Measurements from ENCODE around the gene RBFA. TPM values are rescaled to one million over a fixed set of nuclear protein-coding genes. Genes with fewer than 3 reads are reported as not detected.
"Not testable (repeated sequence)": the region's sequence is repeated elsewhere in the genome, so short reads cannot be mapped to it uniquely, and the experiment has no call there.

RBFA gene
- total RNA-seq, 2 donors from 2014 or later: 15.8 to 17.4 TPM

- no peak for DNase-seq (ENCODE audit: low spot score)
- intact Hi-C loops (cut with DNase I): no loop called here
Observed at GRCh38 chr18:80023173-80023572, 11.1 kb upstream of the RBFA start.

GRCh38 chr18:80026363-80026762 lies 7.9 kb upstream of the RBFA start:
- no peak for DNase-seq (ENCODE audit: low spot score)
- intact Hi-C loops (cut with DNase I): no loop called here

GRCh38 chr18:80027719-80028118 lies 6.5 kb upstream of the RBFA start:
- DNase-seq (ENCODE audit: low spot score); intact Hi-C loops (cut with DNase I): not testable (repeated sequence)

- DNase-seq (ENCODE audit: low spot score): no peak
- intact Hi-C loops (cut with DNase I): loop anchor here in 1 of 2 donors (5.0 to 10.0 kb wide), 2 partner anchors 75 to 78 kb away; partner anchors contain the start of genes ADNP2 and SLC66A2
Observed at GRCh38 chr18:80029690-80030089, 4.5 kb upstream of the RBFA start.

- intact Hi-C loops (cut with DNase I): loop anchor here in 1 of 2 donors (5.0 to 10.0 kb wide), 2 partner anchors 74 to 79 kb away; partner anchors contain the start of genes ADNP2 and SLC66A2
- DNase-seq (ENCODE audit: low spot score): peak; percentile 96
Observed at GRCh38 chr18:80033181-80034067, 810 bp upstream of the RBFA start.

- intact Hi-C loops (cut with DNase I): loop anchor here in 1 of 2 donors (5.0 to 10.0 kb wide), 2 partner anchors 72 to 80 kb away; partner anchors contain the start of genes ADNP2 and SLC66A2
- DNase-seq (ENCODE audit: low spot score): no peak
Observed at GRCh38 chr18:80034852-80035406, 695 bp downstream of the RBFA start.

GRCh38 chr18:80035997-80036396 lies 1.8 kb downstream of the RBFA start:
- DNase-seq (ENCODE audit: low spot score): no peak
- intact Hi-C loops (cut with DNase I): loop anchor here in 1 of 2 donors (10.0 kb wide), 1 partner anchor 81 kb away; the partner anchor contains the start of gene SLC66A2

- intact Hi-C loops (cut with DNase I): loop anchor here in 1 of 2 donors (10.0 kb wide), 1 partner anchor 82 kb away; the partner anchor contains the start of gene SLC66A2
- no peak for DNase-seq (ENCODE audit: low spot score)
Observed at GRCh38 chr18:80037300-80037699, 3.1 kb downstream of the RBFA start.

GRCh38 chr18:80037869-80038630 lies 3.8 kb downstream of the RBFA start:
- intact Hi-C loops (cut with DNase I): loop anchor here in 1 of 2 donors (10.0 kb wide), 1 partner anchor 83 kb away; the partner anchor contains the start of gene SLC66A2
- DNase-seq (ENCODE audit: low spot score): no peak

GRCh38 chr18:80040515-80040914 lies 6.3 kb downstream of the RBFA start:
- intact Hi-C loops (cut with DNase I): no loop called here
- no peak for DNase-seq (ENCODE audit: low spot score)

GRCh38 chr18:80041424-80041823 lies 7.2 kb downstream of the RBFA start:
- intact Hi-C loops (cut with DNase I): no loop called here
- no peak for DNase-seq (ENCODE audit: low spot score)

- intact Hi-C loops (cut with DNase I): no loop called here
- DNase-seq (ENCODE audit: low spot score): no peak
Observed at GRCh38 chr18:80042785-80043184, 8.6 kb downstream of the RBFA start.

GRCh38 chr18:80044072-80044471 lies 9.8 kb downstream of the RBFA start:
- no peak for DNase-seq (ENCODE audit: low spot score)
- intact Hi-C loops (cut with DNase I): no loop called here

GRCh38 chr18:80046011-80046410 lies 11.8 kb downstream of the RBFA start:
- no peak for DNase-seq (ENCODE audit: low spot score)

GRCh38 chr18:80046431-80046830 lies 12.2 kb downstream of the RBFA start:
- no peak for DNase-seq (ENCODE audit: low spot score)
- intact Hi-C loops (cut with DNase I): no loop called here

More at GRCh38 chr18:80046011-80046410, 11.8 kb downstream of the RBFA start:
- intact Hi-C loops (cut with DNase I): no loop called here

- intact Hi-C loops (cut with DNase I): no loop called here
- DNase-seq (ENCODE audit: low spot score): no peak
Observed at GRCh38 chr18:80046961-80047541, 12.8 kb downstream of the RBFA start.

GRCh38 chr18:80050797-80051196 lies 16.6 kb downstream of the RBFA start:
- no peak for DNase-seq (ENCODE audit: low spot score)
- intact Hi-C loops (cut with DNase I): no loop called here

GRCh38 chr18:80056095-80056494 lies 21.9 kb downstream of the RBFA start:
- DNase-seq (ENCODE audit: low spot score): no peak
- intact Hi-C loops (cut with DNase I): no loop called here

- intact Hi-C loops (cut with DNase I): no loop called here
- DNase-seq (ENCODE audit: low spot score): no peak
Observed at GRCh38 chr18:80059945-80060344, 25.7 kb downstream of the RBFA start.
